Progenitor cell of endocrine pancreas (in vitro differentiated cells): ENCODE data around the gene ITGB1. TPM values are rescaled to one million over a fixed set of nuclear protein-coding genes. Genes with fewer than 3 reads are reported as not detected.

ENCODE experiments used
- DNase-seq: peaks from one replicate; pipeline ENCODE4 v3.0.0; 2021; ENCODE audit warnings: low spot score; ENCODE audit not compliant: unreplicated experiment
- H3K27ac Mint-ChIP-seq: 2 replicates; pipeline ENCODE4 v1.8.0; 2021; ENCODE audit warnings: mild to moderate bottlenecking, moderate library complexity, mixed read lengths
- H3K27me3 Mint-ChIP-seq: 2 replicates; pipeline ENCODE4 v1.8.0; 2021; ENCODE audit warnings: mixed read lengths
- H3K36me3 Mint-ChIP-seq: 2 replicates; pipeline ENCODE4 v1.8.0; 2022; ENCODE audit warnings: mixed read lengths; ENCODE audit not compliant: insufficient read depth
- H3K4me1 Mint-ChIP-seq: 2 replicates; pipeline ENCODE4 v1.8.0; 2021; ENCODE audit warnings: low read depth, mixed read lengths
- H3K4me3 Mint-ChIP-seq: 2 replicates; pipeline ENCODE4 v1.8.0; 2021; ENCODE audit warnings: low read depth, mild to moderate bottlenecking, moderate library complexity, mixed read lengths
- H3K9me3 Mint-ChIP-seq: 2 replicates; pipeline ENCODE4 v1.8.0; 2021; ENCODE audit warnings: low read depth, mixed read lengths
- CTCF ChIP-seq: fragments of 200-600 bp; sonication (generic); IDR thresholded peaks from one replicate; pipeline ENCODE4 v1.5.0; 2021; ENCODE audit warnings: antibody characterized with exemption, mild to moderate bottlenecking; ENCODE audit not compliant: unreplicated experiment
- total RNA-seq: library from RNA; stranded (reverse); gene quantifications from 2 replicates; pipeline ENCODE4 v1.2.1, GENCODE V29; 2021

The ITGB1 gene
- total RNA-seq, 1 donor from 2014 or later = 382 TPM

DNA sequence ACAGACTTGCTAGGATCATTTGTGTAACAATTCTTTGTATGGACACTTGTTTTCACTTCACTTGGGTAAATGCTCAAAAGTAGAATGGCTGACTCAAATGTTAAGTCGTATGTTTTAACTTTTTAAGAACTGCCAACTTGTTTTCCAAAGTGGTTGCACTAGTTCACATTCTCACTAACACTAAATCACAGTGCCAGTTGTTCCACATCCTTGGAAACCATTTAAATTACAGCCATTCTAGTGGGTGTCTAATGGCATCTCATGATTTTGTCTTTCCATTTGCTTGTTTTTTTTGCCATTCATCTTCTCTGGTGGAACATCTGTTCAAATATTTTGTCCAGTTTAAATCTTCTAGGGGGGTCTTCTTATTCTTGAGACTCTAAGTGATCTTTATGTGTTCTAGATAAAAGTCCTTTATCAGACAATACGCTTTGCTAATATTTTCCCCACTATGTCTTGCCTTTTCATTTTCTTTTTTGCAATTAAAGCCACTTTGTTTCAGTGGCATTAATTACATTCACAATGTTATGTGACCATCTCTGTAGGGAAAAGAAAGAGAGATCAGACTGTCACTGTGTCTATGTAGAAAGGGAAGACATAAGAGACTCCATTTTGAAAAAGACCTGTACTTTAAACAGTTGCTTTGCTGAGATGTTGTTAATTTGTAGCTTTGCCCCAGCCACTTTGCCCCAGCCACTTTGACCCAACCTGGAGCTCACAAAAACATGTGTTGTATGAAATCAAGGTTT, 63.9 kb downstream of the ITGB1 start:
- TF ChIP-seq CTCF = no peak
- Mint-ChIP-seq H3K36me3 (peaks cover 28% of the 10 kb centered on the region), H3K4me3 (no peak overlapping the region), H3K27me3 (no peaks in the 10 kb centered on the region), H3K27ac (no peak overlapping the region), H3K4me1 (peaks cover 3% of the 10 kb centered on the region), H3K9me3 (no peaks in the 10 kb centered on the region)
- DNase-seq = no peak

- DNase-seq = no peak
- no peak overlapping the region for H3K27ac Mint-ChIP-seq
- no peaks in the 10 kb centered on the region for H3K27me3 Mint-ChIP-seq
- H3K4me1 Mint-ChIP-seq = peaks cover 3% of the 10 kb centered on the region
- TF ChIP-seq CTCF = no peak
- H3K9me3 Mint-ChIP-seq = no peaks in the 10 kb centered on the region
- peaks cover 25% of the 10 kb centered on the region for H3K36me3 Mint-ChIP-seq
- no peak overlapping the region for H3K4me3 Mint-ChIP-seq
Measured at GRCh38 chr10:32893434-32893833, 64.6 kb downstream of the ITGB1 start.

- Mint-ChIP-seq H3K4me1 (peaks cover 3% of the 10 kb centered on the region), H3K36me3 (peaks cover 9% of the 10 kb centered on the region), H3K27ac (no peak overlapping the region), H3K9me3 (no peaks in the 10 kb centered on the region), H3K4me3 (no peak overlapping the region), H3K27me3 (no peaks in the 10 kb centered on the region)
- no peak for DNase-seq
- TF ChIP-seq CTCF = no peak
Measured at GRCh38 chr10:32891261-32891660, 66.8 kb downstream of the ITGB1 start.

DNA sequence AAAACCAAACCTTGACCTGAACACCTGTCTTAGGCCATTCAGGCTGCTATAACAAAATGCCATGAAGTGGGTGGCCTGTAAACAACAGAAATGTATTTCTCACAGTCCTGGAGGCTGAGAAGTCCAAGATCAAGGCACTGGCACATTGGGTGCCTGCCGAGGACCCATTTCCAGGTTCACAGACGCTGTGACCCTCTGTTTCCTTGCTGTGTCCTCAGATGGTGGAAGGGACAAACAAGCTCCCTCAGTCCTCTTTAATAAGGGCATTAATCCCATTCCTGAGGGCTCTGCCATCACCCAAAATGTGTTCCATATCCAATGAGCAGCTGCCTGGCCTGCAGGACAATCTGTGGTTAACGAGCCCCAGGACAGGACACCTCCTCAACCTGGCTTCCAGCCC, 67.6 kb downstream of the ITGB1 start:
- DNase-seq = no peak
- no peaks in the 10 kb centered on the region for H3K27me3 Mint-ChIP-seq
- H3K4me3 Mint-ChIP-seq = no peak overlapping the region
- no peak overlapping the region for H3K27ac Mint-ChIP-seq
- no peaks in the 10 kb centered on the region for H3K9me3 Mint-ChIP-seq
- no peak for TF ChIP-seq CTCF
- peaks cover 8% of the 10 kb centered on the region for H3K36me3 Mint-ChIP-seq
- peaks cover 3% of the 10 kb centered on the region for H3K4me1 Mint-ChIP-seq

DNA sequence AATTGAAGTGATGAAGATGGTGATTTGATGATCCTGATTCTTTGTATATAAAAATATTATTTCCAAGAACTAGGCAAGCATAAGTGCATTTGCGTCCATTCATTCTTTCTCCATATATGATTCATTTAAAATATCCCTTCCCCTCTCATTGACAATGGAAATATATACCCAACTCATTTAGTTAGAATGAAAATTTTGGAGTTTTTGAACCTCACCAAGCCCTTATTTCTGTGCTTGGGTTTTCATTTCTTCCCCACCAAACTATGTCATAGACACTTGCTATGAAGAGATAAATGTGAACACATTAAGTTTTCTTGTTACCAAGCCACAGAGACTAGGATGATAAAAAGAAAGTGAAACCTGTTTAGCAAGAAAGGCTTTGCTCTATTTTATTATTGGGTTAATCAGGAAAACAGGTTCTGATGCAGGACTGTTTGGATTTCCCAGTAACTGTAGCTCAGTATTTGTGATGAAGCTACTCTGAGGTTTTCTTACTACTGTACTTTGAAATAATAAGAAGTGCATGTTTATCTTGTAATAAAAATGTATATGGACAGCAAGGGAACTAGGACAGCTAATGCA, 68.3 kb downstream of the ITGB1 start:
- Mint-ChIP-seq H3K4me3 (no peak overlapping the region), H3K27ac (no peak overlapping the region), H3K36me3 (peaks cover 3% of the 10 kb centered on the region), H3K27me3 (no peaks in the 10 kb centered on the region), H3K4me1 (peaks cover 2% of the 10 kb centered on the region), H3K9me3 (no peaks in the 10 kb centered on the region)
- no peak for TF ChIP-seq CTCF
- DNase-seq = no peak
